ENCODE measurements around the gene PHACTR4.
A peak's percentile ranks its signal among the peaks of the same experiment; 100 is the strongest.
"Not testable (repeated sequence)": the region's sequence is repeated elsewhere in the genome, so short reads cannot be mapped to it uniquely, and the experiment has no call there.

The PHACTR4 gene

DNA sequence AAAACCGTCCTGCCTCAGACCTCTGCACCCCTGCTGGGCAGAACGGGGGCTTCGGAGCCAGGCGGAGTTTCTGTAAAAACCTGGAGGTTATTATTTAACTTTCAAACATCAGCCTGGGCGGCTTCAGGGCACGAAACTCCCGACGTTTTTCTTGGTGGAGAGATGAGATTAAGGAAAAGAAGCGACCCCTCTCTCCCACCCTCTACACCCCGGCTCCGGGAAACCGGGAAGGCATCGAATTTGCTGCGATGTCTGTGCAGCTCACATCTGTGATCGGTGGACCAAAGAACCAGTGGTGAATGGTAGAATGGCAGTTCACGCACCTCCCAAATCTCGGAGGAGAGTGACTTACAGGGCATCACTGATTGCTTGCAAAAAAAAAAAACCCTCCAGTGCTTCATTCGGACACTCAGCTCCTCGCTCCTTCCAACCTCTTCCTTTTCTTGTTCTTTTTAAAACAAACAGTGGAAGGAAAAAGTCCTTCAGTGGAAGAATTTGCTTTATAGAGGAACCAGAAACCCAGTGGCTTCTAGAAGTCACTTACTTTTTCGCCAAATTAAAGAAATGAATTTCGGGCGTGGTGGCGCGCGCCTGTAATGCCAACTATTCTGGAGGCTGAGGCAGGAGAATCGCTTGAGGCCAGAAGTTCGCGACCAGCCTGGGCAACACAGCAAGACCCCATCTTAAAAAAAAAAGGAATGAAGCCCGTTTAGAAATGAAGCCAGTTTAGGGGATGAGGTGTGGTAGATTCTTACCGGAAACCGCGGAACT is 884 bp downstream of the PHACTR4 start:
- DNase-seq (ENCODE audit: low read depth in 2 of 3, low spot score in 2 of 3): peak in 1 of 3 experiments; percentile 7

GRCh38 chr1:28371010-28371377 is 1.5 kb downstream of the PHACTR4 start:
- DNase-seq (ENCODE audit: low read depth in 2 of 3, low spot score in 2 of 3): no peak

DNA sequence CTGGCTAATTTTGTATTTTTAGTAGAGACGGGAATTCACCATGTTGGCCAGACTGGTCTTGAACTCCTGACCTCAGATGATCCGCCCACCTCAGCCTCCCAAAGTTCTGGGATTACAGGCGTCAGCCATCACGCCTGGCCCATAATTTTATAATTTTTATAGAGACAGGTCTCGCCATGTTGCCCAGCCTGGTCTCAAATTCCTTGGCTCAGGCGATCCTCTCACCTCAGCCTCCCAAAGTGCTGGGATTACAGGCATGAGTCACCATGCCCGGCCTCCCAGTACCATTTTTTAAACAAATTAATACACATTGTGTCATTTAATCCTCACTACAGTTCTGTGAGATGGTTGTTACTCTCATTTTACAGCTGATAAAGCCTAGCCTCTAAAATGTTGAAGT is 3.9 kb downstream of the PHACTR4 start:
- DNase-seq (ENCODE audit: low read depth in 2 of 3, low spot score in 2 of 3): not testable (repeated sequence)

GRCh38 chr1:28374297-28374696 is 4.8 kb downstream of the PHACTR4 start:
- no peak for DNase-seq (ENCODE audit: low read depth in 2 of 3, low spot score in 2 of 3)

GRCh38 chr1:28375598-28375997 is 6.1 kb downstream of the PHACTR4 start:
- not testable (repeated sequence) for DNase-seq (ENCODE audit: low read depth in 2 of 3, low spot score in 2 of 3)

DNA sequence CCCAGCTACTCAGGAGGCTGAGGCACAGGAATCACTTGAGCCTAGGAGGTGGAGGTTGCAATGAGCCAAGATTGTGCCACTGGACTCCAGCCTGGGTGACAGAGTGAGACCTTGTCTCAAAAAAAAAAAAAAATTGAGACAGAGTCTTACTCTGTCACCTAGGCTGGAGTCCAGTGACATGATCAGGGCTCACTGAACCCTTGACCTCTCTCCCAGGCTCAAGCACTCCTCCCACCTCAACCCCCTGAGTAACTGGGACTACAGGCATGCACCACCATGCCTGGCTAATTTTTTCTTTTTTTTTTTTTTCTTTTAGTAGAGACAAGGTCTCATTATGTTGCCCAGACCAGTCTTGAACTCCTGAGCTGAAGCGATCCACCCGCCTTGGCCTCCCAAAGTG is 6.7 kb downstream of the PHACTR4 start:
- DNase-seq (ENCODE audit: low read depth in 2 of 3, low spot score in 2 of 3): not testable (repeated sequence)

DNA sequence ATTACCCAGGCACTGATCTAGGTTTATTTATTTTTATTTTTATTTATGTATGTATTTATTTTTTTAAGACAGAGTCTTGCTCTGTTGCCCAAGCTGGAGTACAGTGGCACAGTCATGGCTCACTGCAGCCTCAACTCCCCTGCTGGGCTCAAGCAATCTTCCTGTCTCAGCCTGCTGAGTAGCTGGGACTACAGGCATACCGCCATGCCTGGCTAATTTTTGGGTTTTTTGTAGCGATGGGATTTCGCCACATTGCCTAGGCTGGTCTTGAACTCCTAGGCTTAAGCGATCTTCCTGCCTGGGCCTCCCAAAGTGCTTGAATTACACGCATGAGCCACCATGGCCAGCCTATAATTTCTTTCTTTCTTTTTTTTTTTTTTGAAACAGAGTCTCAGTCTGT is 9.4 kb downstream of the PHACTR4 start:
- DNase-seq (ENCODE audit: low read depth in 2 of 3, low spot score in 2 of 3): no peak

GRCh38 chr1:28380394-28380793 is 10.9 kb downstream of the PHACTR4 start:
- no peak for DNase-seq (ENCODE audit: low read depth in 2 of 3, low spot score in 2 of 3)

DNA sequence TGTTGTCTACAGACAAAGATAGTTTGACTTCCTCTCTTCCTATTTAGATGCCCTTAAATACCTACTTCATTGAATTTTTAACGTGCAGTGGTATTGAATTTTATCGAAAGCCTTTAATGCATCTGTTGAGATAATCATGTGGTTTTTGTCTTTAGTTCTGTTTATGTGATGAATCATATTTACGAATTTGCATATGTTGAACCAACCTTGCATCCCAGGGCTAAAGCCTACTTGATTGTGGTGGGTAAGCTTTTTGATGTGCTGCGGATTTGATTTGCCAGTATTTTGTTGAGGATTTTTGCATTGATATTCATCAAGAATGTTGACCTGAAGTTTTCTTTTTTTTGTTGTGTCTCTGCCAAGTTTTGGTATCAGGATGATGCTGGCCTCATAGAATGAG is 14.2 kb downstream of the PHACTR4 start:
- DNase-seq (ENCODE audit: low read depth in 2 of 3, low spot score in 2 of 3): not testable (repeated sequence)

DNA sequence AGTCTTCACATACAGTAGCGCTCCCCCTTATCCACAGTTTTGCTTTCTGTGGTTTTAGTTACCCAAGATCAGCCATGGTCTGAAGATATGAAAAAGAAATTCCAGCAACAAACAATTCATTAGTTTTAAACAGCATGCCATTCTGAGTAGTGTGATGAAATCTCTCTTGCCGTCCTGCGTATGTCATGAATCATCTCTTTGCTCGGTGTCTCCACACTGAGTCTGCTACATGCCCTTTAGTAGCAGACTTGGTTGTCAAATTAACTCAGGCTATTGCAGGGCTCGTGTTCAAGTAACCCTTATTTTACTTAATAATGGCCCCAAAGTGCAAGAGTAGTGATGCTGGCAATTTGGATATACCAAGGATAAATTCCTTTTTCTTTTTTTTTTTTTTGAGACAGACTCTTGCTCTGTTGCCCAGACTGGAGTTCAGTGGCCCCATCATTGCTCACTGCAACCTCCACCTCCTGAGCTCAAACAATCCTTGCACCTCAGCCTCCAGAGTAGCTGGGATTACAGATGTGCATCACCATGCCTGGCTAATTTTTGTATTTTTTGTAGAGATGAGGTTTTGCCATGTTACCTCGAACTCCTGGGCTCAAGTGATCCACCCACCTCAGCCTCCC is 22.6 kb downstream of the PHACTR4 start:
- DNase-seq (ENCODE audit: low read depth in 2 of 3, low spot score in 2 of 3): no peak

GRCh38 chr1:28394136-28394535 is 24.6 kb downstream of the PHACTR4 start:
- DNase-seq (ENCODE audit: low read depth in 2 of 3, low spot score in 2 of 3): no peak

DNA sequence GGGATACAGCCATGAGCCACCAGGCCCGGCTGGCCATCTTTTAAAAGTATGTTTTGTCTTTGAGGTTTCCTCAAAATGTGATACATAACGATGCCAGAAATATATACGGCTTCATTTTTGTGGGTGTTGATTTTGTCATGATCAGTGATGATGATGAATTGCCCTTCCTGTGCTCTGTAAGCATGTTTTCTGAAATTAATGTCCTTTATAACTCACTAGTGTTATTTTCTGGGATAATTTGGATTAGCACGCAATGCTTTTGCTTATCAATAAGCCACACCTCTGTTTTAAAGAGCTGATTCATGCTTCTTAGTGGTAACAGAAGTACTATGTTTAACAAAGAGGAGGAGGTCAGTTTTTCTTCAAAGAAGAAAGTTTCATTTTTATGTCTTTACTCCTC is 25.6 kb downstream of the PHACTR4 start:
- no peak for DNase-seq (ENCODE audit: low read depth in 2 of 3, low spot score in 2 of 3)

- no peak for DNase-seq (ENCODE audit: low read depth in 2 of 3, low spot score in 2 of 3)
Observed at GRCh38 chr1:28401760-28402159, 32.2 kb downstream of the PHACTR4 start.

DNA sequence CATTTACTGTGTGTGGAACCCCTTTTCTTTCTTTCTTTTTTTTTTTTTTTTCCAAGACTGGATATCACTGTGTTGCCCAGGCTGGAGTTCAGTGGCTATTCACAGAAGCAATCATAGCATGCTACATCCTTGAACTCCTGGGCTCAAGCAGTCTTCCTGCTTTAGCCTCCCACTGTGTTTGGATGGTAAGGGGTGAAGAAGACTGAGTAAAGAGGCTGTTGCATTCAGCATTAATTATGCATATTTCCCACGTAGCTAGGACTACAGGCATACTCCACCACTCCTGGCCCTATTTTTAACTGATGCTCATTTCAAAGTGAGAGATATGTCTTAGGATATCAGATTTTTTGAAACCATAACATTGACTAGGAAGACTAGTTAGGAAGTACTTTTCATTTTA is 39.5 kb downstream of the PHACTR4 start:
- DNase-seq (ENCODE audit: low read depth in 2 of 3, low spot score in 2 of 3): no peak

GRCh38 chr1:28411656-28412055 is 42.1 kb downstream of the PHACTR4 start:
- no peak for DNase-seq (ENCODE audit: low read depth in 2 of 3, low spot score in 2 of 3)

DNA sequence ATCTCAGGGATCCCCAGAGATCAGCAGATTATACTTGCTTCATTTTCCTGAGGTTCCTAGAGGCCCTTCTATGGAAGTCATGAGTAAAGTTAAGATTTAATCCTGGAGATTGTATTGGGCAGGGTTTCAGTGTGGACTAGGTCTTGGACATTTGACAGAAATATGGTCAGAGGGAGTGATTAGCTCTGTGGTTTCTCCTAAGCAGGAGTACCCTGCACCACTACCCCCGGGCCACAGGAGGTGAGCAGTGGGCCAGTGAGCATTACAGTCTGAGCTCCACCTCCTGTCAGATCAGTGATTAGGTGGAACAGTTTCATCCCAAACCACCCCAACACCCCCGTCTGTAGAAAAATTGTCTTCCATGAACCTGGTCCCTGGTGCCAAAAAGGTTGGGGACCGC is 43.2 kb downstream of the PHACTR4 start:
- no peak for DNase-seq (ENCODE audit: low read depth in 2 of 3, low spot score in 2 of 3)

GRCh38 chr1:28416509-28417194 is 47.1 kb downstream of the PHACTR4 start:
- no peak for DNase-seq (ENCODE audit: low read depth in 2 of 3, low spot score in 2 of 3)

DNA sequence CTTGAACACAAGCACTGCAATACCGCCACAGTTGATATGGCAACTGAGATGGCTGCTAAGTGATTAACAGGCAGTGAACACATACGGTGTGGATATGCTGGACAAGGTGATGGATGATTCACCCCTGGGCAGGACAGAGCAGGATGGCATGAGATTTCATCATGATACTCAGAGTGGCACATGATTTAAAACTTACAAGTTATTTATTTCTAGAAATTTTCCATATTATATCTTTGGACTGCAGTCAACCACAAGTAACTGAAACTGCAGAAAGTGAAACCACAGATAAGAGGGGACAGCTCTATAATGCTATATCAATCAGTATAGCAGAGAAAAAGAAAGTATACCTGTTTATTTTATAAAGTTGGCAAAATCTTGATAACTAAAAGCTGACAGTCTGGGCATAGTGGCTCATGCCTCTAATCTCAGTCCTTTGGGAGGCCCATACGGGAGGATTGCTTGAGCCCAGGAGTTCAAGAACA is 47.9 kb downstream of the PHACTR4 start:
- no peak for DNase-seq (ENCODE audit: low read depth in 2 of 3, low spot score in 2 of 3)

DNA sequence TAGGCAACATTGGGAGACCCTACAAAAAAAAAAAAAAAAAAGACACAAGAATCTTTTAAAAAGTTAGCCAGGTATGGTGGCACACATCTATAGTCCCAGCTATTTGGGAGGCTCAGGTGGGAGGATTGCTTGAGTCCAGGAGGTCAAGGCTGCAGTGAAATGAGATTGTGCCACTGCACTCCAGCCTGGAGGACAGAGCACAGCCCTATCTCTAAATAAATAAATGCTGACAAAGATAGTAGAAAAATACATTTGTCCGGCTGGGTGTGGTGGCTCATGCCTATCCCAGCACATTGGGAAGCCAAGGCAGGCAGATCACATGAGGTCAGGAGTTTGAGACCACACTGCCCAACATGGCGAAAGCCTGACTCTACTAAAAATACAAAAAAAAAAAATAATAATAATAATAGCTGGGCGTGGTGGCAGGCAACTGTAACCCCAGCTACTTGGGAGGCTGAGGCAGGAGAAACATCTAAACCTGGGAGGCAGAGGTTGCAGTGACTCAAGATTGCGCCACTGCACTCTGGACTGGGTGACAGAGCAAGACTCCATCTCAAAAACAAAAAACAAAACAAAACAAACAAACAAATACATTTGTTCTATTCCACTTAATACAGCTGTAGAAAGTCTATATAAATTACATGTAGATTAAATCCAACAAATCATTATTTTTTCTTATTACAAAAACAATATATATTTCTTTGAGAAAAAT is 48.5 kb downstream of the PHACTR4 start:
- no peak for DNase-seq (ENCODE audit: low read depth in 2 of 3, low spot score in 2 of 3)

DNA sequence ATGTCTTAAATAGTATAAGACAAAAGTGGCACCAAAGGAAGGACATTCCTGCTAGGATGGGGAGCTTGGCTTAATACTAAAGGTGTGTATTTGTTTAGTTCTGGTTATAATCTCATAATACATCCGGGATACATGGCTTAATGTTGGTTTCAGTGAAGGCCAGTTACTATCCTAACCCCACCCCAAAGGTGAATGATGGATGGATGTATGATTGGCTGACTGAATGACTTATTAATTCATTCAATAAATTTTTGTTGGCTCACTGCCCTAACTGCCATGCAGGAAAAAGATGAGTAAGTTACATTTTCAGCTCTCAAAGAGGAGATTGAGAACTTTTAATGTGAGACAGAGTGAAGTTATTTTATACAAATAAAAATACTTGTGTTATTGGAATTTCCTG is 52.2 kb downstream of the PHACTR4 start:
- no peak for DNase-seq (ENCODE audit: low read depth in 2 of 3, low spot score in 2 of 3)

DNA sequence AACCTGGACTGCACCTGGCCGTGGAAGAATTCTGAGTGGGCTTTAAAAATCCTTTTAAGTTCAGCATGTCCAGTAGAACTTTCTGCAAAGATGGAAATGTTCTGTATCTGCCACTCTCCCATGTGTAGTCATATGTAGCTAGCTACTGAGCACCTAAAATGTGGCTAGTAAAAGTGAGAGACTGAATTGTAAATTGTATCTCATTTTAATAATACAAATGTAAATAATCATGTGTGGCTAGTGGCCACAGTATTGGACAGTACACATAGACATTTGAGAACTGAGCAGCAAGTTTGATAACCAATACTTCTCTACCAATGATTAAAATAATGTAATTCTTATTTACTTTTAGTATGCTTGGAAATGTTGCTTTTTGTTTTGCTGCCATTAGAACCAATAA is 57.3 kb downstream of the PHACTR4 start:
- no peak for DNase-seq (ENCODE audit: low read depth in 2 of 3, low spot score in 2 of 3)

GRCh38 chr1:28428012-28428411 is 58.5 kb downstream of the PHACTR4 start:
- DNase-seq (ENCODE audit: low read depth in 2 of 3, low spot score in 2 of 3): no peak

Measured in activated CD8-positive, alpha-beta memory T cell treated with anti-CD3 and anti-CD28 coated beads for 48 hours (primary cell).